Measurements from ENCODE around the gene PTPRE.

DNA sequence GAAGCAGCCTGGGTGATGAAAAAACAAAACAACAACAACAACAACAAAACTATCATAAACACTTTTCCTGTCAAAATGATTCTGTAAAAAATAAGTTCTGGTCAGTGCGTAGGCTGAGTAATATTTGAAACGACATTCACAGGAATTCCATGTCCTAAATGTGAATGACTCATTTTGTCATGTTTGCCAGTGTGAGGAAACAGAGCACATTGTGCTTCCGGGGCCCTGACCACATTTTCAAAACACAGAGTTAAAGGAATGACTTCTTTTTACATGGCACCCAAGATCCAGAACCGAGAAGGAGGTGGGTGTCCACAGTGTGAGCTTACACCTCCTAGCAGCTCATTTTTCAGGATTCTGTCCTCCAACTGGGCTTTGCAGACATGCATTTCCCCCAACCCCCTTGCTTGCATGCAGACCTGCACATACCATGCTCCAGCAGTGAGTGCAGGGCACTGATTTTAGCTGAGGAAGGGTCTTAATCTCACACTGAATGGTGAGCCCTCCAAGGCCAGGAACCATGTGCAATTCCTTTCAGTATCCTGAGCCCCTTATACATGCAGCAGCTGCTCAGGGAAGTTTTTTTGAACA, 17.2 kb upstream of the PTPRE start:
- TF ChIP-seq, protein P1, sequence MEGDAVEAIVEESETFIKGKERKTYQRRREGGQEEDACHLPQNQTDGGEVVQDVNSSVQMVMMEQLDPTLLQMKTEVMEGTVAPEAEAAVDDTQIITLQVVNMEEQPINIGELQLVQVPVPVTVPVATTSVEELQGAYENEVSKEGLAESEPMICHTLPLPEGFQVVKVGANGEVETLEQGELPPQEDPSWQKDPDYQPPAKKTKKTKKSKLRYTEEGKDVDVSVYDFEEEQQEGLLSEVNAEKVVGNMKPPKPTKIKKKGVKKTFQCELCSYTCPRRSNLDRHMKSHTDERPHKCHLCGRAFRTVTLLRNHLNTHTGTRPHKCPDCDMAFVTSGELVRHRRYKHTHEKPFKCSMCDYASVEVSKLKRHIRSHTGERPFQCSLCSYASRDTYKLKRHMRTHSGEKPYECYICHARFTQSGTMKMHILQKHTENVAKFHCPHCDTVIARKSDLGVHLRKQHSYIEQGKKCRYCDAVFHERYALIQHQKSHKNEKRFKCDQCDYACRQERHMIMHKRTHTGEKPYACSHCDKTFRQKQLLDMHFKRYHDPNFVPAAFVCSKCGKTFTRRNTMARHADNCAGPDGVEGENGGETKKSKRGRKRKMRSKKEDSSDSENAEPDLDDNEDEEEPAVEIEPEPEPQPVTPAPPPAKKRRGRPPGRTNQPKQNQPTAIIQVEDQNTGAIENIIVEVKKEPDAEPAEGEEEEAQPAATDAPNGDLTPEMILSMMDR (IDR thresholded peaks at IDR 0.05; ENCODE audit: low read depth, low read length, poor library complexity, severe bottlenecking), result no peak
- no peak for TF ChIP-seq EZH2phosphoT487 (IDR thresholded peaks at IDR 0.05; ENCODE audit: borderline replicate concordance, low read length)
